Subcutaneous adipose tissue (tissue), 4 donors: ENCODE measurements around the gene BCAT1. TPM values are rescaled to one million over a fixed set of nuclear protein-coding genes. Genes with fewer than 3 reads are reported as not detected.

Source experiments
- CTCF ChIP-seq: fragments of 450-650 bp; IDR thresholded peaks from one replicate; pipeline ENCODE4 v1.5.1; 2016; ENCODE audit warnings: low read depth, mild to moderate bottlenecking, control low read depth, antibody characterized with exemption, moderate library complexity
- total RNA-seq, 4 donors: library from RNA; depleted of rRNA; stranded (reverse); fragments of >200 nt; gene quantifications; one replicate each; pipeline ENCODE4 v1.1.0, GENCODE V29; 2016

BCAT1 gene
- total RNA-seq, 4 donors from 2014 or later: 13.8 to 127 (median 37.3) TPM

GRCh38 chr12:24769682-24770081 is 179.2 kb downstream of the BCAT1 start:
- TF ChIP-seq CTCF: no peak

- no peak for TF ChIP-seq CTCF
Measured at GRCh38 chr12:24768415-24768814, 180.5 kb downstream of the BCAT1 start.

GRCh38 chr12:24767016-24767415 is 181.9 kb downstream of the BCAT1 start:
- TF ChIP-seq CTCF: no peak

- no peak for TF ChIP-seq CTCF
Measured at GRCh38 chr12:24764712-24765111, 184.2 kb downstream of the BCAT1 start.

GRCh38 chr12:24760606-24761378 is 188.1 kb downstream of the BCAT1 start:
- no peak for TF ChIP-seq CTCF

- no peak for TF ChIP-seq CTCF
Measured at GRCh38 chr12:24760162-24760561, 188.7 kb downstream of the BCAT1 start.

Other genes starting within 250 kb of the BCAT1 start
- gene DNAI7, start 246.1 kb upstream of the BCAT1 start, total RNA-seq: under 1 TPM in 2 of 4 donors, not detected in 2; 0.34 to 0.44 TPM
- 10 to 100 TPM; 25.2 to 70.9 (median 39.3) TPM for gene ETFRF1, start 246.1 kb upstream of the BCAT1 start, total RNA-seq